NK-92 (cell line): ENCODE results near the gene KRT82.

Experiments
- DNase-seq: peaks from one replicate; lab custom pipeline; 2025; ENCODE audit not compliant: unreplicated experiment; lab: John Stamatoyannopoulos, UW

Gene KRT82

GRCh38 chr12:52436000-52436827 lies 30.1 kb upstream of the KRT82 start:
- DNase-seq = no peak

GRCh38 chr12:52435659-52435999 lies 29.5 kb upstream of the KRT82 start:
- DNase-seq = no peak

DNA sequence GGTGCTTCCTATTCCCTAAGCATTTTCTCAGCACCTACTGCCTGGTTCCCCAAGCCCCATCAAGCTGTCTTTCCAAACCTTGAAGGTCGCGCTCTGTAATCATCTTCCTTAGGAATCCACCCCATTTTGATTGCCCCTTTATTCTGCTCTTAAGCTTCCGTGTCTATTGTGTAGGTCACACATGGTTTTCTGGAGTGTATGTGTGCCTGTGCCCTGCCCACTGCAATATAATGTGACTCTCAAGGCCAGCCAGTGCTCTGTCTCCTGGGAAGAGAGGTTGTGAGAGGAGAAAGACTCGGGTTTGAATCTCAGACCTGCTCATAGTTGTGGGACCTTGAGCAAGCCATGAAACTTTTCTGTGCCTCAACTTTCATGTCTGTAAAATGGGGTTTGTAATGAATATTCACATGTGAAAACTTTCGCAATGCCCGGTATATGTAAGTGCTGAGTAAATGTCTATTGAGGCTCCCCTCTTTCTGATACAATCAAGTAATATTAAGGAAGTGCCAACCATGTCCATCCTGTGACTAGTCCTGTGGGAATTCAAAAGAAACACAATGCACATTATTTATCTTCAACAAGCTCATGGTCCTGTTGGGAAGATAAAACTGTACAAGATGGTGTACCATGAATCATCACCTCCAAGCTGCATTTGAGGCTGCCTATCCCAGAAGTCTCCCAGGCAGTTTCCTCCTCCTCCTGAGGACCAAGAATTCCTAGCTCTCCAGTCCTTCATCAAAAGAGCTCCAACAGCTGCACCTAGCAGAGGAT lies 28.8 kb upstream of the KRT82 start:
- no peak for DNase-seq

DNA sequence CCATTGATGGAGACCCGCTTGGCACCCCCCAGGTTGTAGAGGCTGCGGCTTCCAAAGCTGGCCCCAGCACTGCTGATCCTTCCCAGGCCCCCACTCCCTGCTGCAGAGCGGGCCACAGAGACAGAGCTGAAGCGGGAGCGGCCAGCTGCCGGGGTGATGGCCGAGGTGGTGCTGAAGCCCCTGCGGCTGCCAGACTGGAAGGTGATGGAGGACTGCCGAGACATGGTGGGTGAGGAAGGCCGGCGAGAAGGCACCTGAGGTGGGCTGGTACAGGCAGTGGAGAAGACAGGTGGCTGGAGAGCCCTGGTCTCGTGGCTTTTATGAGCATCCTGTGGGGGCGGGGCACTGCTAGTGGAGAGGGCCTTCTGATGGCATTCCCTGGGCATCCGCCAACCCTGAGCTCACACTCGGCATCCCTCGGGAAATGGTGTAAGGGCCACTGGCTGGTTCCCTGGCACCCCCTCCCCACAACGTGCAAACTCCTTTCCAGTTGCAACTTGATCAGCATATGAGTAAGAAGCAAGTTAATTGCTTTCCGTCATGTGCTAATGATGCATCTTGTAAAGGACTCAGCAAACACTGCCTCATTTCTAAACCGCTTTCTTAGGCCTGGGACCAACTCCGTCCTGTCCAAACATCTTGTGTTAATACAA lies 28.1 kb upstream of the KRT82 start, which contains the start of gene KRT75:
TSS of gene KRT75 (minus strand) at position 291 of the 653 bp plus-strand sequence. CDS start at position 224, 67 bp downstream.
- no peak for DNase-seq

- DNase-seq = no peak
Measured at GRCh38 chr12:52433501-52434080, 27.5 kb upstream of the KRT82 start.

DNA sequence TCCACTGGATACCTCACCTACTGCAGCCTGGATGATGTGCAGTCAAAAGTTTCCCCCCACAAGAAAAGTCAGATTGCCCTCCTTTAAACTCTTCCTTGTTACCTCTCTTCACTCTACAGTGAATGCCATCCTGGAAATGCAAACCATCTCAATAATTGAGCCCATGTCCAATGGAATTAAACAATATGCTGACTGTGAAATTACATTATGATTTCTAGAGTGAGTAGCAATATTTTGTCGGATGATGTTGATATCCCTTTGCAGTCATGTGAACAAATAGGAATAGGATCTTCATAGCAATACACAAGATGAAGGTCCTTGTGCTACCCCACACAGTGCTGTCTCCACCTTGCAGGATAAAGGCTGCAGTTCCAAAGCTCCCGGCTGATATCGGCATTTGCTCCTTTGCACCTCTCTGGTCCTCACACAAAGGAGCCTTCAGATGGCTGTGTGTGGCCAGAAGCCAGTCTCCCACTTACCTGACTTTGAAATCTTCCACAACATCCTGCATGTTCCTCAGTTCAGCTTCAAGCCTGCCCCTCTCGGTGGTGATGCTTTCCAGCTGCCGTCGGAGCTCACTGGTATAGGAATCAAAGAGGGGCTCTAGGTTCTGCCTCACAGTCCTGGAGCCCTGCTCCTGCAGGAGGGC lies 26.5 kb upstream of the KRT82 start:
- no peak for DNase-seq

DNA sequence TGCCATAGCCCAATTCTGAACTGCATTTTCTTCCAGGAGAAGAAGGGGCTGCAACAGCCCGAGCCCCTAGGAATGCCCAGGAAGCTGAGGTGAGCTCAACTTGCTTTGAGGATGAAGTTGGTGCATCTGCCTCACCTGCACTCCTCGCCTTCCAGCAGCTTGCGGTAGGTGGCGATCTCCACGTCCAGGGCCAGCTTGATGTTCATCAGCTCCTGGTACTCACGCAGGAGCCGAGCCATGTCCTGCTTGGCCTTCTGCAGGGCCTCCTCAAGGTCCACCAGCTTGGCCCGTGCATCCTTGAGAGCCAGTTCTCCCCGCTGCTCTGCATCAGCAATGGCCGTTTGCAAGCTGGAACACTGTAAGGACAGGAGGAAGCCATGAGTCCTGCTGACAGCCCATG lies 22.0 kb upstream of the KRT82 start:
- DNase-seq = no peak

- no peak for DNase-seq
Measured at GRCh38 chr12:52427083-52427482, 20.9 kb upstream of the KRT82 start.

GRCh38 chr12:52426034-52426433 lies 19.9 kb upstream of the KRT82 start:
- no peak for DNase-seq

GRCh38 chr12:52425466-52425865 lies 19.3 kb upstream of the KRT82 start:
- DNase-seq = no peak

GRCh38 chr12:52423661-52424500 lies 17.7 kb upstream of the KRT82 start:
- DNase-seq = no peak

DNA sequence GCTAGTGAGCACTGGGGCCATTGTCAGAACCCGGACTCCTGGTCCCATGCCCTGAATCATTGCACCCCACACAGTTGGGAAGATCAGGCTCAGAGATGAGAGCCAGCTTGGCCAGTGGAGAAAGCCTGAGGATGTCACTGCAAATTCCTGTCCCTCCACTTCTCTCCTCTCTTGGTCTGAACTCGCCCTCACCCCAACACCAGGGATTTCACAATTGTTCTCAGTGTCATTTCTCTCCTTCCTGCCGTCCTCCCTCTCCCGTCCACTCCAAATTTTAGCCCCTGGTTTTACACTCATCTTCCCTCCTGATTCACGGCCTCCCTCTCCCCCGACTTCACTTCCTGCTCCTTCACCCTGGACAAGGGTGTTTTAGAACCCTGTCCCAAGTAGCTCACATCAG lies 16.9 kb upstream of the KRT82 start:
- DNase-seq = no peak

DNA sequence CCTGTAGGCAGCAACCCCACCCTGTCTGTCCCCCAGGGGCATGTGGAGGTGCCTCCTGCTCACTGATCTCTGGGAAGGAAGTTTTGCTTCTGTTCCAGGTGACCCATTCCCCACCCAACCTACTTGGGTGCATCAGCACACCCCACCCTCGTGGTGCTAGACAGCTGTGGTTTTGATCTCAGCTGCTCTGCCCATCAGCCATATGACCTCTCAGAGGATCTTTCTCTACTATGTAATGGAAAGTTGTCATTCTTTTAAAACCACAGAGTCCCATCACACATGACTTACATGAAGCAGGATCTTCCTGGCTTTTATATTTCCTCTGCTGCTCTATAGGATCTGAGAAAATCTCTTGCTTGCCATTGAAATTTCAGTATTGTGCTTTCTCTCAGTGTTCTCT lies 13.5 kb upstream of the KRT82 start:
- no peak for DNase-seq

DNA sequence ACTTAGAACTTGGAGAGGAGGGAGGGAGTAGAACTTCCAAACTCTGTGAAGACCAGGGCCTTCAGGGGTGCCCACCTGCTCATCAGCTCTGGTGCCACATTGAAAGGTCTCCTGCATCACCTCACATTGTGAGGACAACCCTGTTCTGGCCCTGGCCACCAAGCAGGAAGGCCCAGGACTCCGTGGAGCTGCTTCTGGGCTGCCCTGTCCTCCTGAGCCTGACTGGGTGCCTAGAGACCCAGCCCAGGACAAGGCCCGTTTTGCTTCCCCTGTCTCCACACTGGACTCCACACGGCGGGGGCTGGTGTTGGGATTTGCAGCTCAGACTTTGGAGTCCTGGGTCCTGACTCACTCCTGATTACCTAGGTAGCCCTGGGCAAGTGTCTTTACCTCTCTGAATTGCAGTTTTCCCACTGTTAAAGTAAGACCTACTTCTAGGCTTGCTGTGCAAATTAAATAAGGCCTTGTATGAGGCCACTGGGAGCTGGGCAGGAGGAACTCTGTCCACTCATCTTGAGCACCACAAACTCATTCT lies 12.5 kb upstream of the KRT82 start:
- DNase-seq = no peak

DNA sequence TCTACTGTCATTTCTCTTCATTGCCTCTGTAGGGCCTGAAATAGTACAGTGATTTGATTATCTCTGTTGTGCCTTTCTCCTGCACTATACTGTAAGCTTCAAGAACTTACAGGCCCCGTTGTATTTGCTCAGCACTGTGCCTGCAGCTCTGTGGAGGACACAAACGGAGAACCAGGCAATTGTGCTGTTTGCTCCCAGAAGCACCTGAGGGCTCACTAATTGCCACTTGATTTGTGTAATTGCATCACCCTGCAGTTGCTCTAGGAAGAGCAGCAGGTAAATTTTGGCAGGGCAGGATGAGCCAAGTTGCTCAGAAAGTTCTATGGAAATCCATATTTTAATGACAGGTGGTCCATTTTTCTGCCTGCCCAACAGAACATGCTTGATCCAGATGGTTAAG lies 11.6 kb upstream of the KRT82 start:
- no peak for DNase-seq

DNA sequence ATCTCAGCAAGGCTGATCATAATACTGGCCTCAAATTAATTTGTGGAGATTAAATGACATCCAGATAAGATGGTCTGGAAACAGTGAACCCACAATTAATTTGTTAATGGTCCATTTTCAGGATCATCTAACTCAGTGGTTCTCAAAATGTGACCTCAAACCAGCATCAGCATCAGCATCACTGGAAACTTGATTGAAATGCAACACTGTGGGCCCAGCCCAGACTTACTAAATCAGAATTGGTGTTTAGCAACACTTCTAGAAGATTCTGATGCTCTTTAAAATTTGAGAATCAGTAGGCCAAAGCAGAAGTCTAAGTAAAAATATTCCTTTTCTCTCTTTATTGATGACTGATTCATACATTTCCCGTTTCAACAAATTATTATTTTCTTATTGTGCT lies 10.7 kb upstream of the KRT82 start:
- DNase-seq = no peak

DNA sequence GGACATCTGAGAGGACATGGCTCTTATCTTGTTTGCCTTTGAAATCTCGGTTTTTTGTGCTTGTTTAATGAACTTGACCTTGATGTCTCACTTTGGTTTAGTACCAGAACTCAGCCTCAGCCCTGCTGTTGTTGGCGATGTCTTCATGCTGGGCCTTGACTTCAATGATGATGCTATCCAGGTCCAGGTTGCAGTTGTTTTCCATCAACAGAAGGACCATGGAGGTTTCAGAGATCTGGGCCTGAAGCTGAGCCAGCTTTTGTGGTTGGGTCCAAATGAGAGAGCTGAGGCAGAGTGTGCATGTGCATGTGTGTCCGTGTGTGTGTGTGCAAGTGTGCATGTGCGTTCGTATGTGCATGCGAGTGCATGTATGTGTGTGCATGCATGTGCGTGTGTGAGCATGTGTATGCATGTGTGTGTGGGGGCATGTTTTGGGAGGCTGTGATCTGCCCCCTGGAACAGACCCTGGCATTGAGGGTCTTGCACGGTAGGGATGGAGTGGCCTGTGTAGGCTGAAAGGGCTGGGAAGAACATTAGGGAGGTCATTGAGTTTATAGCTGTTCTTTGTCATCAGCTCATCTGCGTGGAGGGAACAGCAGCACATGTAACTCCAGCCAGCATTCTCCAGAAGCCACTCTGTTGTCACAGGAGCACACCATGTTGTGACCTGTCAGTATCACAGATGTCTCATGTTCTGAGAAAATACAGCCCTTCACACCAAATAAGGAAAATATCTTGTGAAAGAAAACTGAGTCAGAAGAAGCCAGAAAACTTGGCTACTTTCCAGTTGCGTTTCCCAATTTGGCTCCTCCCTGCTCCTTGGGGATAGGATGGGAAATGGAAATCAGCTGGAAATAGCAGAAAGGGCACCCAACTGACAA lies 10.0 kb upstream of the KRT82 start:
- no peak for DNase-seq

GRCh38 chr12:52414936-52415335 lies 8.8 kb upstream of the KRT82 start:
- no peak for DNase-seq

- DNase-seq = no peak
Measured at GRCh38 chr12:52413782-52414345, 7.7 kb upstream of the KRT82 start.
